GM12873 (cell line): ENCODE data around the gene KRT36.

Experiments used
- TF ChIP-seq, protein P1 (sequence below): IDR thresholded peaks from 2 replicates; pipeline ENCODE4 v1.5.1; 2012; ENCODE audit warnings: low read depth, mild to moderate bottlenecking, moderate library complexity, low read length, control low read depth; ENCODE audit not compliant: insufficient read depth; ENCODE audit errors: missing control alignments

Gene KRT36

GRCh38 chr17:41480581-41480980 lies 9.1 kb downstream of the KRT36 start:
- TF ChIP-seq, protein P1, sequence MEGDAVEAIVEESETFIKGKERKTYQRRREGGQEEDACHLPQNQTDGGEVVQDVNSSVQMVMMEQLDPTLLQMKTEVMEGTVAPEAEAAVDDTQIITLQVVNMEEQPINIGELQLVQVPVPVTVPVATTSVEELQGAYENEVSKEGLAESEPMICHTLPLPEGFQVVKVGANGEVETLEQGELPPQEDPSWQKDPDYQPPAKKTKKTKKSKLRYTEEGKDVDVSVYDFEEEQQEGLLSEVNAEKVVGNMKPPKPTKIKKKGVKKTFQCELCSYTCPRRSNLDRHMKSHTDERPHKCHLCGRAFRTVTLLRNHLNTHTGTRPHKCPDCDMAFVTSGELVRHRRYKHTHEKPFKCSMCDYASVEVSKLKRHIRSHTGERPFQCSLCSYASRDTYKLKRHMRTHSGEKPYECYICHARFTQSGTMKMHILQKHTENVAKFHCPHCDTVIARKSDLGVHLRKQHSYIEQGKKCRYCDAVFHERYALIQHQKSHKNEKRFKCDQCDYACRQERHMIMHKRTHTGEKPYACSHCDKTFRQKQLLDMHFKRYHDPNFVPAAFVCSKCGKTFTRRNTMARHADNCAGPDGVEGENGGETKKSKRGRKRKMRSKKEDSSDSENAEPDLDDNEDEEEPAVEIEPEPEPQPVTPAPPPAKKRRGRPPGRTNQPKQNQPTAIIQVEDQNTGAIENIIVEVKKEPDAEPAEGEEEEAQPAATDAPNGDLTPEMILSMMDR, result no peak

DNA sequence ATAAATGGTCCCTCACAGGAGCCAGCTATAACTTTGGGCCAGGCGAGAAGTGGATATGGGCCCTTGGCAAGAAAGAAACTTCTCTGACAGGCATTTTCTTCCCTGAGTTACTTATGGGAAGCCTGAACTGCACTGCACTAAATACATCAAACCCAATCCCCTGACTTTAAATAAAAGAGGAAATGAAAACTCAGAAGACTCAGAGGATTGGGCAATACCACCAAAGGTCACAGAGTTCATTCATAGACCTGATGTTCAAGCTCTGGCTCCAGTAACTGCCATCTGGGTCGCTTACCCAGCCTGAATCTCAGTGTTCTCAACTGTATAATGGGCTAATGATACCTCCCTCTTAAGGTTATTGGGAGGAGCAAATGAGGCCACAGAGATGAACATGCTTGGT lies 9.6 kb downstream of the KRT36 start:
- TF ChIP-seq, protein P1, result no peak

GRCh38 chr17:41478237-41478636 lies 11.5 kb downstream of the KRT36 start:
- TF ChIP-seq, protein P1, result no peak

- TF ChIP-seq, protein P1, result no peak
These were observed 12.6 kb downstream of the KRT36 start for GRCh38 chr17:41476866-41477815.

DNA sequence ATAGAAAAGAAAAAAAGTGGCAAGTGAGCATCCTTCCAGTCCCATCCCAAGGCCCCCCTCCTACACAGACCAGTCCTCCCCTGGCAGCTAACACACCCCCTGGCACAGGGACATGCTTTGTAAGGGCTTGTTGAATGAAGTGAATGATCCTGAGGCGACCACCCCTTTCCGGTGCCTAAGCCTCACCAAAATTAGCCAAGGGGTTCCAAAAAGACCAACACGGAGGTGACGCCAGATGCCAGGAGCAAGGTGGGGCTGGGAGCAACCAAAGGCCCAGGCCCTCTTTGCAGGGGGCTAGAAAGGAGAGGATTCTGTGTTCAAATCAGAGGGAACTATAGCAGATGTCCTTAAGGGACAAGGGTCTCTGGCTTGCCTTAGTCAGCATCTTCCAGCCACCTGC lies 14.3 kb downstream of the KRT36 start:
- TF ChIP-seq, protein P1, result no peak

GRCh38 chr17:41474863-41475262 lies 14.8 kb downstream of the KRT36 start:
- TF ChIP-seq, protein P1, result no peak

GRCh38 chr17:41468346-41468745 lies 21.4 kb downstream of the KRT36 start:
- TF ChIP-seq, protein P1, result no peak
